GM18526 (cell line): ENCODE results near the gene KIAA1210.

Source experiments
- POLR2A ChIP-seq: IDR thresholded peaks from 3 replicates; pipeline ENCODE4 v1.6.1; 2011; ENCODE audit not compliant: insufficient read length; ENCODE audit errors: extremely low read depth

KIAA1210 gene

DNA sequence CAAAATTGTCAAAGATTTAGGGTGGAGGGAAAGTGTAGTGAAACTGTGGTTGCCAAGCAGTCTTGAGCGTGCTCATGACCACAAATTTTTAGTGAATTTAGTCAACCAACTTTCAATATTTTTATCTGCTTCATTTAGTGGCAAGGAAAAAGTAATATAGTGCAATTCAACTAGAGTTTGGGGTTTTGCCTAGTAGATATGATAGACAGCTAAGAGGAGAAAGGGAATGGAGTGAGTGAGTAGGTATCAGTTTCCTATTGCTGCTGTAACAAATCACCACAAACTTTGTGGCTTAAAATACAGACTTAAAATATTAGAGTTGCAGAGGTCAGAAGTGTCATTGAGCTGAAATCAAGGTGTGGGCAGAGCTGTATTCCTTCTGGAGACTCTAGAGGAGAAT, 58.5 kb downstream of the KIAA1210 start:
- TF ChIP-seq POLR2A: no peak

DNA sequence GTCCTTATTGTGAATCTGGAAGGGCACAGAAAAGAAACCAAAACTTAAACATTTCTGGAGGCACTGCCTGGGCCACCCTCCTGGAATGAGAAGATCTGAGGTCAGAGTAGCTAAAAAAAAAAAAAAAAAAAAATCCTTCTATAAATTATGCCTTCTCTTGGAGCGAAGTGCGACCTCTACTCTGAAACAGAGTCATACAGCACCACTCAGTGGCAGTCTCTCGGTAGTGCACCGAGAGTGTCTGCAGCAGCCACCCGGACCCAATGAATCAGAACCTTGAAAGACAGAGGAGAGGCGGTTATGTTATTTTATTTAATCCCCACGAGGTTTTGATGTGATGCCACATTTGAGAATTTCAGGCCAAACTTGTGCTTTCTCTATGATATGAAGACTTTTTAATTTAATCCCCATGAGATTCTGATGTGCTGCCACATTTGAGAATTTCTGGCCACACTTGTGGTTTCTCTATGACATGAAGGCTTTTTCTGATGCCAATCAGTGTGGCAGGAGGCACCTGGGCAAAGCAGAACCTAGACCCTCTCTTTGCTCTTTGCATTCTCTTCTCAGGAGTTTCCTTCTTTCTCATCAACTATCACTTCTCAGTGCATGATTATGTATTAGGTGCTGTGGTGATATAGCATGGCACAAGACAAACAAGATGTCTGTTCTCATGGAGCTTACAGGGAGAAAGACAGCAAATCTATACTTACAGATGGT, 60.4 kb downstream of the KIAA1210 start:
- no peak for TF ChIP-seq POLR2A

DNA sequence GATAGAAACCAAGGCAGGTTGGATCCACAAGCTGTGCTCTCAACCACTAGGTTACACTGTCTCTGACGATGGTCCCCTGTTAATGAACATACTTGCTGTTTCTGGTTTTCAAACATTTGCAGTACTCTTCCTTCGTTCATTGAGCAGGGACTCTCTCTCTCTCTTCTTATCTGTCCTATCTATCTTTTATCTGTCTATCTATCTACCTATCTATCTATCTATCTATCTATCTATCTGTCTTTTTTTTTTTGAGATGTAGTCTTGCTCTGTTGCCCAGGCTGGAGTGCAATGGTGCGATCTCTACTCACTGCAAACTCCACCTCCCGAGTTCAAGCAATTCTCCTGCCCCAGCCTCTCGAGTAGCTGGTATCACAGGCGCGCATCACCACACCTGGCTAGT, 64.2 kb downstream of the KIAA1210 start:
- no peak for TF ChIP-seq POLR2A

DNA sequence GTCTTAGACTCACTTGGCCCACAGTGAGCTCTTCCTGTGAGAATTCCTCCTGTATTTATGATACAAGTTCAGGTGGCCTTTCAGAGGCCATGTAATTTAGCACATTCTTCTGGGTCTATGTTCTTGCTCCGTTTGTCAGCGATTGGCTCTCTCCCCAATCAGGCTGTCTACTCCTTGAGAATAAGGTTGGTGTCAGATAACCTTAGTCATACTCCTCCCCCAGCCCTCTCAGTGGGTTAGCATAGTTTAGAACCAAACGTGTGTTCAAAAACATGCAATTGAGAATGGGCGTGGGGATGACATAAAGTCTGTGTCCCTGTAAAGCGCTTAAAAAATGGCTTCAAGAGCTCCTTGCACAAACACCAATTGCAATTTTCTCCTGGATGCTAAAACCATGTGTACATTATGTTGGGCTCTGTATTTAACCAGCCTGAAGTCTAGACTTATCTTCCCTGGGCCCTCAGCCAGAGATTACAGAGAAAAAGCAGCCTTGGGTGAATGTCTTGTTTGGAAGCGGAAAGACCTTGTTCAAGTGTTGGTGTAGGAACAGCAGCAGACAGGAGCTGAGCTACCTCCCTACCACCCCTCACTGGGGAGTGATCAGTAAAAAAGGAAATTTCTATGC, 64.8 kb downstream of the KIAA1210 start:
- no peak for TF ChIP-seq POLR2A

DNA sequence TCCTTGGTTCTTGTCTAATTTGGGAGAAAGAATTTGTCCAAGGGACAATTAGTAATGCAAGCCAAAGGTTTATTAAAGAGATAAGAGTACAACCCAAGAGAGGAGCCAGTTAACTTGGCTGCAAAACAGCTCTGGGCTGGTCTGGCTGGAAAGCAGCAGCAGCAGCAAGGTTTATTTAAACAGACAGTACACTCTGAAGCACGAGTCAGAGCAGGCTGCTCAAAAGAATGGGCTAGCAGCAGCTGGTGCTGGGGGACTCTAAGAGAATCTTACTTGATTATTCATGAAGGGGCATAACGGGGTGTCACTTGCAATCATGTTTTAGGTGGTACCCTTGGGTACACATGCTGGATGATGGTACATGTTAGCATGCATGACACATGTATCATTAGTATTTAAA, 71.9 kb downstream of the KIAA1210 start:
- no peak for TF ChIP-seq POLR2A

DNA sequence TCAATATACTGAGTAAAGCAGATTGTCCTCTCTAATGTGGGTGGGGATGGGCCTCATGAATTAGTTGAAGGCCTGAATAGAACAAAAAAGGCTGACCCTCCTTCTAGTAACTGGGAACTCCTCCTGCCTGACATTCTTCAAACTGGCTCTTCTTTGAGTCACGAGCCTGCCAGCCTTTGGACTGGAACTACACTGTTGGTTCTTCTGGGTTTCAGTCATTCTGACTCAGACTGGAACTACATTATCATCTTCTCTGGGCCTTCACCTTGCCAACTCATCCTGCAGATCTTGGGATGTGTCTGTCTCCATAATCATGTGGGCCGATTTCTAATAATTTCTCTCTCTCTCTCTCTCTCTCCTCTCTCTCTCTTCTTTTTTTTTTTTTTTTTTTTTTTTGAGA, 81.7 kb downstream of the KIAA1210 start:
- TF ChIP-seq POLR2A: no peak

DNA sequence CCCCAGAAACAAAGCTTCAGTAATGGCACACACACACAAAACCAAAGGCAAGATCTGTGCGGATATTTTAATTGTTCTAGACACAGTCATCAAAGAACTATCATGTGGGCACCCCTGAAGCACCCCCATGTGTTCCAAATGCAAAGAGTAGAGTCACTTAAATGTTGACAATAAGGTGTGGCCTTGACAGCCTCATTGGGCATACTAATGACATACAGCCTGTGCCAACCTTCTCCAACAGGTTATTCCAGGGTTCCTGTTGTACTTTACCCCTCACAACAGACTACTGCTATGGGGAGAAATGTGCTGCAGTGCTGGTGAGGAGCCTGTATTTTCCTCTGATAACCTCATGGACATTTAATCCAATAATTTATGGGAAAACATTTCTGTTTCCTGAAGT, 84.6 kb downstream of the KIAA1210 start:
- TF ChIP-seq POLR2A: no peak

DNA sequence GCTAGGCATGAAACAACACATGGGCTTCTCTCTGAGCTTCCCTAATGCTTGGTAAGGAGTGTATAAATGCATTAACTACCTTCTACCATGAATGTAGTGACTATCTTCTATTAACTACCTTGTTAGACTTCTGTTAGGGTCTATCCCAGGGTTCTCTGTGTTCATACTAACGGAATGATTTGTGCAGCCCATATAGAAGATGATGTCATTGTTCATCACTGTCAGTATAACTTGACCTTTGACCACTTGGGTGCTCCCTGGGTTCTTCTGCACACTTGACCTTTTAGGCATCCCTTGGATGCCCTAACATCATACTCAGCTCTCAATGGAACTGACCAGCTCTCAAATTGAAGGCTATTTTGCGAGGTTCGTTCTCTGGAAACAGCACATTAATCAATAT, 85.6 kb downstream of the KIAA1210 start:
- no peak for TF ChIP-seq POLR2A

DNA sequence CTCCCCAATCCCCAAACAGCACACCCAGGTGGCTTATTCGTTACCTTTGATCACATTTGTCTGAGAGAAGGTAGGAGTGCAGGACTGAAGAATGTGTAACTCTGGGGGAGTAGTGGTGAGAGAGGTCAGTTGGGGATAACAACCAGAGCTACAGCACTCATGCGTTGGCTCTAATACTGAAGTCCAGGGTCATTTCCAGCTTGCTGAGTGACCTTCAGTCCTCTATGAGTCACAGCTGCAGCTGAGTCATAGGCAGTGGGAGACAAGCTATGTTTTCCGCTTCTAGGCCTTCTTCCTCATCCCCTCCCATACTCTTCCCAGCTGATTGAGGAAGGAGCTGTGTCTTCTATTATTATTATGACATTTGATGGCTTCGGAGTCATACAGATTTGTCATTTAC, 86.4 kb downstream of the KIAA1210 start:
- TF ChIP-seq POLR2A: no peak

DNA sequence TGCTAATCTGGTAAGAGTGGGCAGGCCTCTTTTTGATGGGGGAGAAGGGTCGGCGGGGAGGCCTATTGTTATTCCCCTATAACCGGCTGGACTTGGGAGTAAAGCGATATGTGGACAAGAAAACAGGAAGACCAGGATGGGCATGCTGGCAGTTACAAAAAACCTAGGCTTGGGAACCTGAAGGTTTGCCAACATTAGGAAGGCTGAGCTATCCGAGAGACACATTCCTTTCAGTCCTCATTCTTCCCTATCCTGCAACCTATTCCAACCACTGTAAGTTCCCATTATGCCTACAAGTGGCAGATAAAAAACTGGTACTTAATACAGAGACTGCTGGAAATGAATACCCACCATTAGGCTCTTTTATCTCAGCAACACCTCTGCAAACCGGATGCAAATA, 87.2 kb downstream of the KIAA1210 start:
- no peak for TF ChIP-seq POLR2A

DNA sequence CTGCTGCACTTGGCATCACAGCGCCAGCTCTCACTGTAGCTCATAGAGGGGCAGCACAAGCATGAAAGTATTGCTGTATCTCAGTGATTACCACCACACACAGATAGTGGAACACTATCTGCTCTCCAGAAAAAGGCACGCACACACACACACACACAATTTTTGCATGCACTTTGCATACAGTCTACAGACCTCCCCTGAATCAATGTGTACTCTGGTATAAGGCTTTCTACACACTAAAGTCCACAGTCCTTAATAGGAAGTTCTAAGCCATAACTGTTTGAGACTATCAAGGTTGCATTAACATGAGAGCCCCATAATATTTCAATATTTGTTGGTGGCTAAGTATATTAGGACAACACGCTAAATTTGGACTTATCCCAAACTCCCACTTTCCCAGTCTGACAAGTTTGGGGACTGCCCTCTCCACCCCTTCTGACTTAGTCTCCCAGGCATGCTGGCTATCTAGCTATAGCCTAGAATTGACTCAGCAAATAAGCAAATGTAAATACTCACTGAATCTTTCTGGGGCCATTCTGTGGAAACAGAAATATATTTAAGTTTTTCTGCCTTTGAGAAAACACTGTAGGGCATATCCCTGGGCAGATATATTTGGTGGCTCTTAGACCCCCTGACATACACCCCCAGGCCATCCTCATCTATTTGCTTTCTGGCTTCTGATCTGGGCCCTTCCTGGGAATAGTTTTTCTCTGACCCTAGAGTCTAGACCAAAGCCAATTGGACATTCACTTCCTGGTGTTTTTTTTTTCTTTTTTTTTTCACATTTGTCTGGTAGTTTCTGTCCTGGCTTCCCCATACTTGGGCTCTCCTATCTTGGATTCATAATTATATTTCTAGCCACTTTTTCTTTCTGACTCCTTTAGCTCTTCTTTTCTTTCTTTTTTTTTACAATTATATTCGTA, 91.2 kb downstream of the KIAA1210 start:
- no peak for TF ChIP-seq POLR2A

DNA sequence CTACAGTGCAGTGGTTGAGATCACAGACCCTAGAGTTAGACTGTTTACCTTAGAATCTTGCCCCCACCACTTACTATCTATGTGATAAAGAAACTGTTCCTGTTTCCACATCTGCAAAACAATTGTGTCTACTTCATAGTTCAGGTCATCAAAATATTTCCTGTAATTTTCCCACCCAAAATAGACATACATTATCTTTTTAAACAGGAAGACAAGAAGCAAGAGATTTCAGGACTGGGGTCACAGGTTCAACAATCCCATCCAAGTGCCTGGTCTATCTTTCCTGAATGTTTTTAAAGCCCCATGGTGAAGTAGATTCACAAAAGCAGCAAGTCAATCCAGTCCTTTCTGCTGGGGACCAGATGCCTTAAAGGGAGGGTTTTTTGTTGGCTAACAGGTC, 96.6 kb downstream of the KIAA1210 start:
- no peak for TF ChIP-seq POLR2A

DNA sequence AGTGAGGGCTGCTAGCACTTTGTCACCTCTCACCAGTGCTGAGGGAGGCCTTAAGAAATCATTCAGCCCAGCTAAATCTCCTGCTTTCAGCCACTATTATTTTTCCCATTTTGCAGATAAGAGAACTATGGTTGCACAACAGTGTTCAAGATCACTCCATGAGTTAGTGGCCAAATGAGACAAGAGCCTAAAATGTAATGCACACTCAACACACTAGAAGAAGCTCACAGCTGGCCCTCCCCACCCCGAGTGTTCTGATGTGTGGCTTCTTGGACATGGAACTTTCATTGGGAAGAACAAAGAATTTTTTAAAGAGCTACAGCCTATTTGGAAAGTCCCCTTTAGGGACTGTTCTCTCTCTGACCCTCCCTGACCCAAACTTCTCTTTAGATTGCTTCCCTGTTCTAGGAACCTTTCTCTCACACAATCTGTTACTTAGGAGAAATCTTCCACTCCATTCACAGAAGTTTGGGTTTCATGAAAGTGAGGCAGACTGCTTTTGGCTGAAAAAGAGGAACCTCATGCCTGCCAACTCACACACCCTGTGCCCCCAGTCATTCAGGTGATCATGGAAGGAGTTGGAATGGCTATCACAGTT, 98.8 kb downstream of the KIAA1210 start:
- no peak for TF ChIP-seq POLR2A
